K562 (cell line): ENCODE measurements around the gene FMNL2. TPM values are rescaled to one million over a fixed set of nuclear protein-coding genes. Genes with fewer than 3 reads are reported as not detected.

Source experiments
- CUX1 ChIP-seq: fragments of 200-800 bp; sonication (Bioruptor generic); IDR thresholded peaks from 2 replicates; pipeline ENCODE4 v1.6.1; 2016; ENCODE audit warnings: missing genetic modification characterization, missing compliant biosample characterization
- EP400 ChIP-seq: fragments of 450-650 bp; IDR thresholded peaks from 2 replicates; pipeline ENCODE4 v1.6.1; 2017; ENCODE audit warnings: antibody characterized with exemption, mild to moderate bottlenecking, moderate library complexity
- FOXK1 ChIP-seq: sonication (generic); formaldehyde crosslinking; IDR thresholded peaks from 2 replicates; pipeline ENCODE4 v1.8.0; 2022; ENCODE audit warnings: missing genetic modification reagents, mild to moderate bottlenecking, borderline replicate concordance
- GATA2 ChIP-seq: sonication (generic); formaldehyde crosslinking; IDR thresholded peaks from 2 replicates; pipeline ENCODE4 v1.4.0; 2020; ENCODE audit warnings: mild to moderate bottlenecking, missing genetic modification reagents
- ZBTB43 ChIP-seq: sonication (generic); formaldehyde crosslinking; IDR thresholded peaks from 2 replicates; pipeline ENCODE4 v1.8.0; 2023; ENCODE audit warnings: mild to moderate bottlenecking, missing genetic modification reagents
- polyA plus RNA-seq, 8 experiments: library from polyadenylated mRNA; depleted of rRNA in 4 of 8; stranded (reverse) in 5 of 8; unstranded in 3 of 8; fragments of >200 nt; fragmentation: Nextera tagmentation in 2 of 8; fragmentation: Illumina TruSeq in 1 of 8; extraction: Ambion mirVana in 2 of 8; extraction: Trizol in 1 of 8; gene quantifications; 2 replicates each; pipeline versions ENCODE4 v1.2.1 to v1.2.3, GENCODE V29; 2011 to 2014; ENCODE audit warnings: inconsistent platforms in 1 of 8, missing spikeins in 1 of 8
- total RNA-seq, 7 experiments: library from RNA; depleted of rRNA in 6 of 7; stranded (reverse); fragments of >200 nt in 6 of 7; fragmentation: Illumina TruSeq in 2 of 7; extraction: Trizol in 2 of 7; gene quantifications; 2 replicates each; pipeline versions ENCODE4 v1.2.1 to v1.2.3, GENCODE V29; 2011 to 2021; ENCODE audit warnings: low replicate concordance in 1 of 7
- TF ChIP-seq, protein P1 (sequence below): fragments of 450-650 bp; IDR thresholded peaks from 2 replicates; pipeline ENCODE4 v1.6.1; 2016; ENCODE audit warnings: low read depth
- TF ChIP-seq, protein P2 (sequence below): fragments of 450-650 bp; IDR thresholded peaks from 2 replicates; pipeline ENCODE4 v1.6.1; 2018; ENCODE audit not compliant: partially characterized antibody

The FMNL2 gene
- total and polyA plus RNA-seq, 9 of the 15 experiments (the other 6 are each of a cell fraction or from before 2014, with no cell fraction given) = 0.15 to 0.49 (median 0.24) TPM; not detected in 1

DNA sequence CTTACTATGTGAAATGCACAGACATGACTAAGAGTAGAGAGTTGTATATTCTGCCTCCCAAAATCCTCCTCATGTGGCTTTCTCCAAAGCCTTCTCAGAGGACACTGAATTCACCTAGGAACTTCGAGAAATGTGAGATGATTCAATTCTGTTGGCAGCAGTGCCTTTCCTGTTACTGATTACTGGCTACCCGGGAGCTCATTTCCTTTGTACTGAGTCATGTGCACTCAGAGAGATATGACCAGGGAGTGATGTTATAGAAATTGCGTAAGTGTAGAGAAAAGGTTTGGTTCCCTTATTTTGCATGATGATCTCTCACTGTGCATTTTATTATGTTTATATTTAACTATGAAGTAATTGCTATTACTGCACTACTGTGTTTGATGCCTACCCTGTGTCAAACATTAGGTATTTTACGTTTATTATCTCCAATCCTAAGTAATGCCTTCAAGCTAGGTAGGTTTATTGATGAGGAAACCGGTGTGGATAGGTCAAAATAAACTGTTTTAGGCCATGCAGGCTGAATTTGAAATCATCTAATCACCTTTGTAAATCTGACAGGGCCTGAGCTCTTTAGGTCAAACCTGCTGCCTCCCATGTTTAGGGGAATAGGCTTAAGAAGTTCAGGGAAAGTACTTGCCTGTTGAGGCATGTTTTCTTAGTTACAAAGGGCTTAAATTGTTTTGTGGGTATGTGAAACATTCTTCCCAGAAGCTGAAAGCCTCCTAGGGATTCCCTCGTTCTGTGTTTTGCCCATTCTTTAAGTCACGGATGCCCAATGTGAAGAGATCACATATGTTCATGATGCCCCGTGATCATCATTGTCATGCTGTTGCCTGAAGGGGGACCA lies 86.8 kb downstream of the FMNL2 start (continued):
- TF ChIP-seq, protein P1, sequence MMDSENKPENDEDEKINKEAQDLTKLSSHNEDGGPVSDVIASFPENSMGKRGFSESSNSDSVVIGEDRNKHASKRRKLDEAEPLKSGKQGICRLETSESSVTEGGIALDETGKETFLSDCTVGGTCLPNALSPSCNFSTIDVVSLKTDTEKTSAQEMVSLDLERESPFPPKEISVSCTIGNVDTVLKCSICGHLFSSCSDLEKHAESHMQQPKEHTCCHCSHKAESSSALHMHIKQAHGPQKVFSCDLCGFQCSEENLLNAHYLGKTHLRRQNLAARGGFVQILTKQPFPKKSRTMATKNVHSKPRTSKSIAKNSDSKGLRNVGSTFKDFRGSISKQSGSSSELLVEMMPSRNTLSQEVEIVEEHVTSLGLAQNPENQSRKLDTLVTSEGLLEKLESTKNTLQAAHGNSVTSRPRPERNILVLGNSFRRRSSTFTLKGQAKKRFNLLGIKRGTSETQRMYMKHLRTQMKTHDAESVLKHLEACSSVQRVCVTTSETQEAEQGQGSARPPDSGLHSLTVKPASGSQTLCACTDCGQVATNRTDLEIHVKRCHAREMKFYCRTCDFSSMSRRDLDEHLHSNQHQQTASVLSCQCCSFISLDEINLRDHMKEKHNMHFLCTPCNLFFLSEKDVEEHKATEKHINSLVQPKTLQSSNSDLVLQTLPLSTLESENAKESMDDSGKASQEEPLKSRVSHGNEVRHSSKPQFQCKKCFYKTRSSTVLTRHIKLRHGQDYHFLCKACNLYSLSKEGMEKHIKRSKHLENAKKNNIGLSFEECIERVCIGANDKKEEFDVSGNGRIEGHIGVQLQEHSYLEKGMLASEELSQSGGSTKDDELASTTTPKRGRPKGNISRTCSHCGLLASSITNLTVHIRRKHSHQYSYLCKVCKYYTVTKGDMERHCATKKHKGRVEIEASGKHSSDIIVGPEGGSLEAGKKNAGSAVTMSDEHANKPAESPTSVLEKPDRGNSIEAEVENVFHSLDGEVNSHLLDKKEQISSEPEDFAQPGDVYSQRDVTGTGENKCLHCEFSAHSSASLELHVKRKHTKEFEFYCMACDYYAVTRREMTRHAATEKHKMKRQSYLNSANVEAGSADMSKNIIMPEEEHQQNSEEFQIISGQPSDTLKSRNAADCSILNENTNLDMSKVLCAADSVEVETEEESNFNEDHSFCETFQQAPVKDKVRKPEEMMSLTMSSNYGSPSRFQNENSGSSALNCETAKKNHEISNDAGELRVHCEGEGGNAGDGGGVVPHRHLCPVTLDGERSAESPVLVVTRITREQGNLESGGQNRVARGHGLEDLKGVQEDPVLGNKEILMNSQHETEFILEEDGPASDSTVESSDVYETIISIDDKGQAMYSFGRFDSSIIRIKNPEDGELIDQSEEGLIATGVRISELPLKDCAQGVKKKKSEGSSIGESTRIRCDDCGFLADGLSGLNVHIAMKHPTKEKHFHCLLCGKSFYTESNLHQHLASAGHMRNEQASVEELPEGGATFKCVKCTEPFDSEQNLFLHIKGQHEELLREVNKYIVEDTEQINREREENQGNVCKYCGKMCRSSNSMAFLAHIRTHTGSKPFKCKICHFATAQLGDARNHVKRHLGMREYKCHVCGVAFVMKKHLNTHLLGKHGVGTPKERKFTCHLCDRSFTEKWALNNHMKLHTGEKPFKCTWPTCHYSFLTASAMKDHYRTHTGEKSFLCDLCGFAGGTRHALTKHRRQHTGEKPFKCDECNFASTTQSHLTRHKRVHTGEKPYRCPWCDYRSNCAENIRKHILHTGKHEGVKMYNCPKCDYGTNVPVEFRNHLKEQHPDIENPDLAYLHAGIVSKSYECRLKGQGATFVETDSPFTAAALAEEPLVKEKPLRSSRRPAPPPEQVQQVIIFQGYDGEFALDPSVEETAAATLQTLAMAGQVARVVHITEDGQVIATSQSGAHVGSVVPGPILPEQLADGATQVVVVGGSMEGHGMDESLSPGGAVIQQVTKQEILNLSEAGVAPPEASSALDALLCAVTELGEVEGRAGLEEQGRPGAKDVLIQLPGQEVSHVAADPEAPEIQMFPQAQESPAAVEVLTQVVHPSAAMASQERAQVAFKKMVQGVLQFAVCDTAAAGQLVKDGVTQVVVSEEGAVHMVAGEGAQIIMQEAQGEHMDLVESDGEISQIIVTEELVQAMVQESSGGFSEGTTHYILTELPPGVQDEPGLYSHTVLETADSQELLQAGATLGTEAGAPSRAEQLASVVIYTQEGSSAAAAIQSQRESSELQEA = no peak
- TF ChIP-seq GATA2 = no peak
- TF ChIP-seq ZBTB43 (CRISPR knock-in tag) = no peak
- TF ChIP-seq, protein P2, sequence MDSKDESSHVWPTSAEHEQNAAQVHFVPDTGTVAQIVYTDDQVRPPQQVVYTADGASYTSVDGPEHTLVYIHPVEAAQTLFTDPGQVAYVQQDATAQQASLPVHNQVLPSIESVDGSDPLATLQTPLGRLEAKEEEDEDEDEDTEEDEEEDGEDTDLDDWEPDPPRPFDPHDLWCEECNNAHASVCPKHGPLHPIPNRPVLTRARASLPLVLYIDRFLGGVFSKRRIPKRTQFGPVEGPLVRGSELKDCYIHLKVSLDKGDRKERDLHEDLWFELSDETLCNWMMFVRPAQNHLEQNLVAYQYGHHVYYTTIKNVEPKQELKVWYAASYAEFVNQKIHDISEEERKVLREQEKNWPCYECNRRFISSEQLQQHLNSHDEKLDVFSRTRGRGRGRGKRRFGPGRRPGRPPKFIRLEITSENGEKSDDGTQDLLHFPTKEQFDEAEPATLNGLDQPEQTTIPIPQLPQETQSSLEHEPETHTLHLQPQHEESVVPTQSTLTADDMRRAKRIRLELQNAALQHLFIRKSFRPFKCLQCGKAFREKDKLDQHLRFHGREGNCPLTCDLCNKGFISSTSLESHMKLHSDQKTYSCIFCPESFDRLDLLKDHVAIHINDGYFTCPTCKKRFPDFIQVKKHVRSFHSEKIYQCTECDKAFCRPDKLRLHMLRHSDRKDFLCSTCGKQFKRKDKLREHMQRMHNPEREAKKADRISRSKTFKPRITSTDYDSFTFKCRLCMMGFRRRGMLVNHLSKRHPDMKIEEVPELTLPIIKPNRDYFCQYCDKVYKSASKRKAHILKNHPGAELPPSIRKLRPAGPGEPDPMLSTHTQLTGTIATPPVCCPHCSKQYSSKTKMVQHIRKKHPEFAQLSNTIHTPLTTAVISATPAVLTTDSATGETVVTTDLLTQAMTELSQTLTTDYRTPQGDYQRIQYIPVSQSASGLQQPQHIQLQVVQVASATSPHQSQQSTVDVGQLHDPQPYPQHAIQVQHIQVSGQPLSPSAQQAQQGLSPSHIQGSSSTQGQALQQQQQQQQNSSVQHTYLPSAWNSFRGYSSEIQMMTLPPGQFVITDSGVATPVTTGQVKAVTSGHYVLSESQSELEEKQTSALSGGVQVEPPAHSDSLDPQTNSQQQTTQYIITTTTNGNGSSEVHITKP = no peak
- TF ChIP-seq CUX1 (CRISPR knock-in tag) = no peak
- TF ChIP-seq FOXK1 (CRISPR knock-in tag) = no peak
- no peak for TF ChIP-seq EP400
